DMS 273 (cell line): ENCODE data around the gene CD226.
"Not testable (repeated sequence)": the region's sequence is repeated elsewhere in the genome, so short reads cannot be mapped to it uniquely, and the experiment has no call there.

ENCODE experiments used
- DNase-seq: peaks from one replicate; lab custom pipeline; 2025; ENCODE audit not compliant: unreplicated experiment; lab: John Stamatoyannopoulos, UW

CD226 gene

GRCh38 chr18:69908838-69909237 lies 38.8 kb downstream of the CD226 start:
- DNase-seq, result no peak

GRCh38 chr18:69906765-69907164 lies 40.9 kb downstream of the CD226 start:
- DNase-seq, result no peak

GRCh38 chr18:69900941-69901340 lies 46.7 kb downstream of the CD226 start:
- DNase-seq, result no peak

- not testable (repeated sequence) for DNase-seq
These were observed 48.3 kb downstream of the CD226 start for GRCh38 chr18:69899154-69899923.

GRCh38 chr18:69898241-69898861 lies 49.3 kb downstream of the CD226 start:
- DNase-seq, result no peak

GRCh38 chr18:69897397-69898108 lies 50.1 kb downstream of the CD226 start:
- DNase-seq, result no peak

GRCh38 chr18:69895066-69896047 lies 52.3 kb downstream of the CD226 start:
- no peak for DNase-seq

- no peak for DNase-seq
These were observed 53.2 kb downstream of the CD226 start for GRCh38 chr18:69894467-69894866.

GRCh38 chr18:69890558-69890957 lies 57.1 kb downstream of the CD226 start:
- DNase-seq, result no peak

GRCh38 chr18:69889009-69889408 lies 58.7 kb downstream of the CD226 start:
- DNase-seq, result no peak

- no peak for DNase-seq
These were observed 60.4 kb downstream of the CD226 start for GRCh38 chr18:69887256-69887655.

GRCh38 chr18:69885841-69886531 lies 61.7 kb downstream of the CD226 start:
- no peak for DNase-seq

- no peak for DNase-seq
These were observed 62.3 kb downstream of the CD226 start for GRCh38 chr18:69885355-69885754.

GRCh38 chr18:69883781-69884180 lies 63.9 kb downstream of the CD226 start:
- no peak for DNase-seq

- no peak for DNase-seq
These were observed 64.6 kb downstream of the CD226 start for GRCh38 chr18:69882965-69883668.

GRCh38 chr18:69880083-69880482 lies 67.6 kb downstream of the CD226 start:
- no peak for DNase-seq

GRCh38 chr18:69879051-69879450 lies 68.6 kb downstream of the CD226 start:
- DNase-seq, result not testable (repeated sequence)

GRCh38 chr18:69878213-69878933 lies 69.3 kb downstream of the CD226 start:
- DNase-seq, result no peak

GRCh38 chr18:69876490-69876889 lies 71.2 kb downstream of the CD226 start:
- DNase-seq, result no peak
